Measurements from ENCODE around the gene CCDC136. TPM values are rescaled to one million over a fixed set of nuclear protein-coding genes. Genes with fewer than 3 reads are reported as not detected.
A peak's percentile ranks its signal among the peaks of the same experiment; 100 is the strongest.

Gene CCDC136
- total RNA-seq, 4 donors from 2014 or later, result 4.5 to 12.4 (median 7.2) TPM

DNA sequence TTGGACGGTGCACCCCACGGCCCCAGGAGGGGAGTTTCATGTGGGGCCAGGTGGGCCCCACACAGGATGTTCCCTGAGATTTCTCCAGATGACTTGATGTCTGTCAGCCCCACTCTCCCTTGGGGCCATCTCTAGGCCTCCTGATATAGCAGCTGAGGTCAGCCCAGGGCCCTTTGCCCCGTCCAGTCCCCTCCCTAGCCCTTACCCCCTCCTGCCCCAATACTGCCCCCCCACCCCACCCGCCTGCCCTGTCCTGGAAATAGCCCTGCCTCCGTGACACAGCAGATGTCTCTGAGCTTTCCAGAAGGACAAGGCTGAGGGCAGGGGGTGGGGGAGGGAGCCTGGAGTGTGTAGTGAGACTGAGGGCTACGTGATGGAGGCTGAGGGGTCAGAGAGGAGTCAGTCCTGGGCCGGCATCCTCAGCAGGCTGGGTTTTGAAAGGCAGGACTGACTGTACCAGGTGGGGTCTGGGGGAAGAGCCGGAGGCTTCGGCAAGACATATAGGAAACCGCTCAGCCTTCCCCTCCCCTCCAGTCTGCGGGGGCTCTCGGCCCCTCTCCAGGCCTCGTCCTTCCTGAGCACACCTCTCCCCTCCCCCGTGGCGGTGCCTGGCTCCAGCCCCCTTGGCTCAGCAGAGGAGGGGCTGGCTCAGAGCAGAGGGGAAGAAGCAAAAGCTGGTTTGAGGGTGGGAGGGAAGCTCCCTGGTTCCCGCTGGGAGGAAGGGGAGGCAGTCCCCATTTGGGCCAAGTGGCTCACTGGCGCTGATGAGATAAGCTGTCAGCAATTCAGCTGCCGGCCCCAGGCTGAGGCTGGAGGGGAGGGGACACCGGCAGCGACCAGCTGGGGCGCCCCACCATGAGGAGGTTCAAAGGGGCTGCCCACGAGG lies 40.5 kb downstream of the CCDC136 start:
- Histone ChIP-seq H3K36me3 (no peaks in the 10 kb centered on the region), H3K4me3 (peak overlapping the region in 2 of 4 donors; percentile 42 to 59), H3K27ac (peak overlapping the region; percentile 20 to 79 (median 66)), H3K27me3 (peaks cover 0 to 35% of the 10 kb centered on the region in 2 donors), H3K4me1 (peaks cover 0 to 51% (median 29%) of the 10 kb centered on the region in 4 donors), H3K9me3 (no peaks in the 10 kb centered on the region)
- 28 to 31% methylated on average over 17 to 21 of the region's 22 CpGs for WGBS, 2 donors
- no peak for DNase-seq (ENCODE audit: low spot score in 2 of 2)
- TF ChIP-seq POLR2A (IDR thresholded peaks at IDR 0.05) (no peak), EP300 (IDR thresholded peaks at IDR 0.05) (no peak)
- TF ChIP-seq, protein P1, sequence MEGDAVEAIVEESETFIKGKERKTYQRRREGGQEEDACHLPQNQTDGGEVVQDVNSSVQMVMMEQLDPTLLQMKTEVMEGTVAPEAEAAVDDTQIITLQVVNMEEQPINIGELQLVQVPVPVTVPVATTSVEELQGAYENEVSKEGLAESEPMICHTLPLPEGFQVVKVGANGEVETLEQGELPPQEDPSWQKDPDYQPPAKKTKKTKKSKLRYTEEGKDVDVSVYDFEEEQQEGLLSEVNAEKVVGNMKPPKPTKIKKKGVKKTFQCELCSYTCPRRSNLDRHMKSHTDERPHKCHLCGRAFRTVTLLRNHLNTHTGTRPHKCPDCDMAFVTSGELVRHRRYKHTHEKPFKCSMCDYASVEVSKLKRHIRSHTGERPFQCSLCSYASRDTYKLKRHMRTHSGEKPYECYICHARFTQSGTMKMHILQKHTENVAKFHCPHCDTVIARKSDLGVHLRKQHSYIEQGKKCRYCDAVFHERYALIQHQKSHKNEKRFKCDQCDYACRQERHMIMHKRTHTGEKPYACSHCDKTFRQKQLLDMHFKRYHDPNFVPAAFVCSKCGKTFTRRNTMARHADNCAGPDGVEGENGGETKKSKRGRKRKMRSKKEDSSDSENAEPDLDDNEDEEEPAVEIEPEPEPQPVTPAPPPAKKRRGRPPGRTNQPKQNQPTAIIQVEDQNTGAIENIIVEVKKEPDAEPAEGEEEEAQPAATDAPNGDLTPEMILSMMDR (IDR thresholded peaks at IDR 0.05), result no peak

DNA sequence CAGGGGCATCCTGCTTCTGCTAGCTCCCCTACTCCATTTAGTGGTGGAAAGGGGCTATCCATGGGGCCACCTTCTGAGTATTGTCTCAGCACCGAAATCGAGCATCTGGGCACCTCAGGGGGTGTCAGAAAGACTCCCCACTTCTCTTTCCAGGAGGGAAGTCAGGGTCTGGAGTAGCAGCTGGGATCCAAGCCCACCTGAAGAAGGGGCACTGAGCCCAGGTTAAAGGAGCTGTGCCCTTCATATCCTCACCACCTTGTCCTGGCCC lies 41.0 kb downstream of the CCDC136 start:
- Histone ChIP-seq H3K9me3 (no peaks in the 10 kb centered on the region), H3K4me3 (peak overlapping the region in 1 of 4 donors; percentile 59), H3K27ac (peak overlapping the region; percentile 20 to 79 (median 66)), H3K27me3 (peaks cover 0 to 35% of the 10 kb centered on the region in 2 donors), H3K4me1 (peaks cover 0 to 51% (median 29%) of the 10 kb centered on the region in 4 donors), H3K36me3 (no peaks in the 10 kb centered on the region)
- 23 to 40% methylated on average over 2 of the region's 2 CpGs for WGBS, 2 donors
- DNase-seq (ENCODE audit: low spot score in 2 of 2), result no peak
- TF ChIP-seq, protein P1 (IDR thresholded peaks at IDR 0.05), result no peak
- no peak for TF ChIP-seq POLR2A (IDR thresholded peaks at IDR 0.05)
- TF ChIP-seq EP300 (IDR thresholded peaks at IDR 0.05), result no peak

DNA sequence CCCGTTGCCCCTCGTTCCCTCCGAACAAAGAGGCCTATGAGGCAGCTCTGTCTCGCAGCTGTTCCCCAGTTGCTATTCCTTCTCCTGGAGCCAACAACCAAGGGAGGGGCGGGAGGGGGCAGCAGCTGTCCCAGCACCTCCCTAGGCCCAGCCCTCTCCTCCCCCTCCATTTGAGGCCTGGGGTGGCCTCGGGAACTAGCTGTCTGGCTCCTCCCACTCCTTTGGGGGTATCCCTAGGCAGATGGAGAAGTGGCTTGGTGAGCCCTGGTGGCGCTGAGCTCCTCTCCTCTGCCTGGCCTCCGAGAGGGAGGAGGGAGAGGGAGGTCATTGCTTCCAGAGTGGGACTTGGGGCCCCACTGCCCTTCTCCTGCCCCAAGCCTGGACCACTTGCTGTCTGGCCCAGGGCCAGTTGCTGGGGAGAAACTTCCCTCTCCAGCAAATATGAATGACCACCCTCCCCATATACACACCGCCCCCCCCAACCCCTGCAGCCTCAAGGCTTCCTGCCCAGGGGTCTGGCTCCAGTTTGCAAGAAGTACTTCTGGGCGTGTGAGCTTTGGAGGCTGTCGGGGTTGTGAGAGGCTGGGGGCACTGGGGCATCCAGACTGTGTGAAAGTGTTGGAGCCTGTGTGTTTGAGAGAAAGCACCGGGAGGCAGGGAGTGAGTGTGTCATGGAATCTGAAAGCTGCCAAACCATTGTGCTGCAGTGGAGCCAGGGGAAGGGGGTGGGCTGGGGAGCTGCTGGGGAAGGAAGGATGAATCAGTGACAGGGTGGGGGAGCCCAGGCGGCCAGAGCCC lies 41.6 kb downstream of the CCDC136 start:
- TF ChIP-seq EP300 (IDR thresholded peaks at IDR 0.05), result no peak
- no peak for TF ChIP-seq POLR2A (IDR thresholded peaks at IDR 0.05)
- TF ChIP-seq, protein P1 (IDR thresholded peaks at IDR 0.05), result no peak
- peaks cover 0 to 5% (median 0%) of the 10 kb centered on the region in 3 donors for H3K36me3 ChIP-seq
- H3K9me3 ChIP-seq, result no peaks in the 10 kb centered on the region
- peaks cover 0 to 51% (median 29%) of the 10 kb centered on the region in 4 donors for H3K4me1 ChIP-seq
- no peak overlapping the region for H3K4me3 ChIP-seq
- WGBS, 2 donors, result 6 to 8% methylated on average over 11 to 13 of the region's 13 CpGs
- peaks cover 0 to 35% of the 10 kb centered on the region in 2 donors for H3K27me3 ChIP-seq
- peak overlapping the region; percentile 20 to 79 (median 66) for H3K27ac ChIP-seq
- DNase-seq (ENCODE audit: low spot score in 2 of 2), result peak in 1 of 2 donors; percentile 46

DNA sequence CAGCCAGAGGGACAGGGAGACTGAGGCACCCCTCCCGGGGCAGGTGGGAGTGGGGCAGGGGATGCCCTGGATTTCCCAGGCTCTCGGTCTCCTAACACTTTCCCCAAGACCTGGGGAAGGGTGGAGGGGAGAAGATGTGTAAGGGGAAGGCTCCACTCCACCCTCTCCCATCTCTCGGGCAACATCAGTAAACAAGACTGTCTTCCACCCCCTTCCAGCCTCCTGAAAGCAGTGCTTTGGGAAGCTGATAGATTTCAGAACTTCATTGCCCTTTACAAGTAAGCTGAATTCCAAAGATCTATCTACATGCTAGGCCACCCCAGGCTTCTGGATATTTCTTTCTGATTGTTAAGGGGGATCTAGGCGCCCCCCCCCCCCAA lies 42.2 kb downstream of the CCDC136 start:
- TF ChIP-seq EP300 (IDR thresholded peaks at IDR 0.05) (no peak), POLR2A (IDR thresholded peaks at IDR 0.05) (no peak)
- TF ChIP-seq, protein P1 (IDR thresholded peaks at IDR 0.05), result no peak
- Histone ChIP-seq H3K4me3 (no peak overlapping the region), H3K27me3 (peaks cover 0 to 35% of the 10 kb centered on the region in 2 donors), H3K4me1 (peaks cover 0 to 51% (median 29%) of the 10 kb centered on the region in 4 donors), H3K27ac (peak overlapping the region in 3 of 4 donors; percentile 57 to 79 (median 74)), H3K36me3 (peaks cover 0 to 11% (median 0%) of the 10 kb centered on the region in 3 donors), H3K9me3 (no peaks in the 10 kb centered on the region)
- DNase-seq (ENCODE audit: low spot score in 2 of 2), result no peak
- WGBS, 2 donors, result 31 to 34% methylated on average over 4 of the region's 4 CpGs

Data from tibial nerve (tissue), 4 donors.